ENCODE measurements around the gene VWA2. TPM values are rescaled to one million over a fixed set of nuclear protein-coding genes. Genes with fewer than 3 reads are reported as not detected.

Gene VWA2
- total and polyA plus RNA-seq, 2 donors (not counting 3 experiments of a cell fraction or from before 2014, with no cell fraction given) = not detected

- BruUV-seq (replicated peaks) = no TSS peak
- Histone ChIP-seq H3K9me1 (replicated peaks; ENCODE audit: control insufficient read depth, extremely low read depth, insufficient read depth, low read length) (no peaks in the 10 kb centered on the region), H4K20me1 (replicated peaks; ENCODE audit: control insufficient read depth, extremely low read depth, insufficient read depth, low read length) (no peaks in the 10 kb centered on the region), H3K27me3 (ENCODE audit: control insufficient read depth in 2 of 2, insufficient read depth in 2 of 2, low read length in 2 of 2) (peaks cover 0 to 5% of the 10 kb centered on the region in 2 experiments), H3K4me1 (ENCODE audit: control insufficient read depth, extremely low read depth, insufficient read depth, low read length) (no peaks in the 10 kb centered on the region), H3K4me2 (ENCODE audit: insufficient read depth, low read length) (no peak overlapping the region), H3K27ac (ENCODE audit: insufficient read depth, low read depth, low read length) (no peak overlapping the region), H2AFZ (ENCODE audit: low read depth, low read length) (no peak overlapping the region), H3K36me3 (ENCODE audit: control insufficient read depth in 2 of 2, extremely low read depth in 1 of 2, insufficient read depth in 2 of 2, low read length in 2 of 2) (no peaks in the 10 kb centered on the region), H3K4me3 (replicated peaks in 1 of 3; ENCODE audit: insufficient read depth in 1 of 3, low read depth in 1 of 3, low read length in 3 of 3) (no peak overlapping the region), H3K9ac (replicated peaks; ENCODE audit: extremely low read depth, insufficient read depth, low read length) (no peak overlapping the region), H3K9me3 (replicated peaks; ENCODE audit: control insufficient read depth, insufficient read depth, low read length) (no peaks in the 10 kb centered on the region), H3K79me2 (ENCODE audit: control insufficient read depth, insufficient read depth, low read length) (no peaks in the 10 kb centered on the region)
- intact Hi-C loops (cut with micrococcal nuclease) = no loop called here
- dilution Hi-C loops (cut with MboI; ENCODE audit: extremely low pct_ligation_motif_present, low sequenced_read_pairs) = no loop called here
- ChIA-PET CTCF (interaction anchor here (0.9 to 1.1 kb wide), 3 partner anchors 14 to 181 kb away, joined by 3 read pairs; no protein-coding TSS in a partner anchor), POLR2A (no interaction called here)
- FAIRE-seq (no peak), DNase-seq (ENCODE audit: low read depth, low spot score) (no peak)
- TF ChIP-seq MYC (IDR thresholded peaks at IDR 0.05; ENCODE audit: low read depth, low read length) (no peak), POLR2A (IDR thresholded peaks at IDR 0.05; ENCODE audit: low read depth, low read length) (no peak), POLR2AphosphoS5 (IDR thresholded peaks at IDR 0.05; ENCODE audit: insufficient read depth, low read depth, low read length) (no peak), GATA2 (IDR thresholded peaks at IDR 0.05; ENCODE audit: insufficient read depth, insufficient read length, low read depth, low read length) (no peak), EZH2 (IDR thresholded peaks at IDR 0.05; ENCODE audit: borderline replicate concordance, low read depth, low read length, severe bottlenecking) (no peak), FOS (IDR thresholded peaks at IDR 0.05; ENCODE audit: borderline replicate concordance, insufficient read depth, low read length) (no peak), JUN (IDR thresholded peaks at IDR 0.05; ENCODE audit: borderline replicate concordance, insufficient read depth, insufficient read length, low read depth) (no peak), CTCF (IDR thresholded peaks at IDR 0.05; ENCODE audit: extremely low read depth in 1 of 2, insufficient read depth in 1 of 2, low read depth in 1 of 2, low read length in 2 of 2) (no peak), MAX (IDR thresholded peaks at IDR 0.05; ENCODE audit: insufficient read depth, insufficient read length) (no peak)
Observed at GRCh38 chr10:114290038-114290437, 51.0 kb downstream of the VWA2 start.
